MM.1S (cell line): Measurements from ENCODE around the gene PLEKHM3.

Source experiments
- CTCF ChIP-seq: fragments of 300-600 bp; sonication (generic); IDR thresholded peaks from 2 replicates; pipeline ENCODE4 v1.5.1; 2016; ENCODE audit warnings: antibody characterized with exemption, low read length, mixed read lengths
- EZH2phosphoT487 ChIP-seq: fragments of 300-600 bp; sonication (generic); IDR thresholded peaks from 2 replicates; pipeline ENCODE4 v1.6.1; 2018; ENCODE audit warnings: antibody characterized with exemption, low read length

- TF ChIP-seq CTCF (no peak), EZH2phosphoT487 (no peak)
These were observed 186.3 kb downstream of the PLEKHM3 start for GRCh38 chr2:207839028-207839427.
